ENCODE results near the gene C1GALT1C1L. TPM values are rescaled to one million over a fixed set of nuclear protein-coding genes. Genes with fewer than 3 reads are reported as not detected.

Gene C1GALT1C1L
- total RNA-seq, 6 experiments from 2014 or later, result 0.37 TPM; not detected in 5

- ATAC-seq (peak in 1 of 4 donors; percentile 30), DNase-seq (no peak)
- Histone ChIP-seq H3K27me3 (no peaks in the 10 kb centered on the region), H3K9me3 (no peaks in the 10 kb centered on the region), H3K4me3 (no peak overlapping the region), H3K4me1 (no peaks in the 10 kb centered on the region), H3K36me3 (no peaks in the 10 kb centered on the region), H3K27ac (no peak overlapping the region)
- intact Hi-C loops (cut with DNase I), result no loop called here
- TF ChIP-seq POLR2A (IDR thresholded peaks at IDR 0.05), result no peak
- TF ChIP-seq CTCF (IDR thresholded peaks at IDR 0.05), result no peak
These were observed 41.1 kb upstream of the C1GALT1C1L start for GRCh38 chr2:43717322-43717721.

- WGBS (ENCODE audit: insufficient coverage, low coverage, low lambda C conversion rate, missing lambda C conversion rate), result 73% methylated on average over 4 of the region's 4 CpGs
- Histone ChIP-seq H3K4me1 (no peaks in the 10 kb centered on the region), H3K36me3 (no peaks in the 10 kb centered on the region), H3K27me3 (no peaks in the 10 kb centered on the region), H3K27ac (no peak overlapping the region), H3K4me3 (no peak overlapping the region), H3K9me3 (no peaks in the 10 kb centered on the region)
- DNase-seq (no peak), ATAC-seq (no peak)
- no peak for TF ChIP-seq CTCF (IDR thresholded peaks at IDR 0.05)
- TF ChIP-seq POLR2A (IDR thresholded peaks at IDR 0.05), result no peak
- intact Hi-C loops (cut with DNase I), result no loop called here
These were observed 39.3 kb upstream of the C1GALT1C1L start for GRCh38 chr2:43715300-43716098.

- intact Hi-C loops (cut with DNase I), result no loop called here
- 35% methylated on average over 2 of the region's 2 CpGs for WGBS (ENCODE audit: insufficient coverage, low coverage, low lambda C conversion rate, missing lambda C conversion rate)
- H3K9me3 ChIP-seq, result no peaks in the 10 kb centered on the region
- no peaks in the 10 kb centered on the region for H3K36me3 ChIP-seq
- no peaks in the 10 kb centered on the region for H3K27me3 ChIP-seq
- H3K4me3 ChIP-seq, result no peak overlapping the region
- ATAC-seq (no peak), DNase-seq (no peak)
- no peaks in the 10 kb centered on the region for H3K4me1 ChIP-seq
- H3K27ac ChIP-seq, result no peak overlapping the region
- TF ChIP-seq POLR2A (IDR thresholded peaks at IDR 0.05) (no peak), CTCF (IDR thresholded peaks at IDR 0.05) (no peak)
These were observed 37.9 kb upstream of the C1GALT1C1L start for GRCh38 chr2:43714164-43714563.

- DNase-seq (no peak), ATAC-seq (no peak)
- H3K36me3 ChIP-seq, result no peaks in the 10 kb centered on the region
- no peaks in the 10 kb centered on the region for H3K4me1 ChIP-seq
- H3K4me3 ChIP-seq, result no peak overlapping the region
- no peak overlapping the region for H3K27ac ChIP-seq
- no peaks in the 10 kb centered on the region for H3K9me3 ChIP-seq
- intact Hi-C loops (cut with DNase I), result no loop called here
- TF ChIP-seq POLR2A (IDR thresholded peaks at IDR 0.05) (no peak), CTCF (IDR thresholded peaks at IDR 0.05) (no peak)
- H3K27me3 ChIP-seq, result no peaks in the 10 kb centered on the region
These were observed 34.6 kb upstream of the C1GALT1C1L start for GRCh38 chr2:43710866-43711265.

- no peaks in the 10 kb centered on the region for H3K9me3 ChIP-seq
- no peaks in the 10 kb centered on the region for H3K36me3 ChIP-seq
- no peaks in the 10 kb centered on the region for H3K4me1 ChIP-seq
- intact Hi-C loops (cut with DNase I), result no loop called here
- H3K4me3 ChIP-seq, result no peak overlapping the region
- no peak overlapping the region for H3K27ac ChIP-seq
- H3K27me3 ChIP-seq, result no peaks in the 10 kb centered on the region
- DNase-seq (no peak), ATAC-seq (no peak)
- TF ChIP-seq POLR2A (IDR thresholded peaks at IDR 0.05), result no peak
These were observed 32.7 kb upstream of the C1GALT1C1L start for GRCh38 chr2:43708891-43709290.
